T-helper 2 cell treated with Interferon-gamma antibody and Interleukin-4, amounts not matched to agents 100 ng/mL and 5 ng/mL, for 36 hours (primary cell): ENCODE results near the gene LCNL1. TPM values are rescaled to one million over a fixed set of nuclear protein-coding genes. Genes with fewer than 3 reads are reported as not detected.

Source experiments
- intact Hi-C: fragments of 100-400 bp; cut with micrococcal nuclease; formaldehyde crosslinking; loops from one replicate; pipeline ENCODE4 v1.15.1; 2023
- total RNA-seq: library from RNA; stranded (reverse); gene quantifications from 2 replicates; pipeline ENCODE4 v1.2.3, GENCODE V29; 2022

The LCNL1 gene
- total RNA-seq, 1 donor from 2014 or later, result 0.20 TPM

DNA sequence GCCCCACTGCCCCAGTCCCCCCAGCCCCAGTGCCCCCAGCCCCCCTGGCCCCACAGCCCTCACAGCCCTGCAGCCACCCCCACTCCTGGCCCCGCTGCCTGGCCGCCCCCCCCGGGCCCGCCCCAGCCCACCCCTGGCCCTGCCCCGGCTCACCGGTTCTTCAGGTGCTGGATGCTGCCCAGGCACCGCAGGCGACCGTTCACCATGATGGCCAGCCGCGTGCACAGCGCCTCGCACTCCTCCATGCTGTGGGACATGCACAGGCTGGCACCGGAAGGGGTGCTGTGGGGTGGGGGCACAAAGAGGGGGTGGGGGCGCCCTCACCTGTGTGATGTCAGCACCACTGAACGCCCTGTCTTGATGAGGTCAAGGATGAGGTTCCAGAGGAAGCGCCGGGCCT is 26.4 kb downstream of the LCNL1 start:
- intact Hi-C loops, result no loop called here

- intact Hi-C loops, result no loop called here
These were observed 27.3 kb downstream of the LCNL1 start for GRCh38 chr9:137009938-137010732.

DNA sequence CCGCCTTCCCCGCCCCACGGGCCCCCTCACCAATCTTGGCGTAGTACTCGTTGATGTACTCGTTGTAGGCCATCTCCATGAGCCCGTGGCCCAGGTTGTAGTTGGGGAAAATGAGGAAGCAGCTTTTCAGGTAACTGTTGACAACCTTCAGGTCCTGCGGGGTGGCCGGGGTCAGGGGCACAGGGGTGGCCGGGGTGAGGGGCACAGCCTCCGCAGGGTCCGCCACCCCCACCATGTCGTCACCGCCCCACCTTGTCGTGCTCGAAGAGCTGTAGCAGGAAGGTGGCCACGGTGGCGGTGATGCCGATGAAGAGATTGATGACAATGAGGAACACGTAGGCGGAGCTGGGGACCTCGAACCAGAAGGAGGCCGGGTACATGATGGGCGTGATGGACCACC is 28.4 kb downstream of the LCNL1 start:
- intact Hi-C loops, result no loop called here

- intact Hi-C loops, result no loop called here
These were observed 29.3 kb downstream of the LCNL1 start for GRCh38 chr9:137011907-137012675.

GRCh38 chr9:137012694-137013570 is 30.1 kb downstream of the LCNL1 start:
- intact Hi-C loops, result no loop called here

DNA sequence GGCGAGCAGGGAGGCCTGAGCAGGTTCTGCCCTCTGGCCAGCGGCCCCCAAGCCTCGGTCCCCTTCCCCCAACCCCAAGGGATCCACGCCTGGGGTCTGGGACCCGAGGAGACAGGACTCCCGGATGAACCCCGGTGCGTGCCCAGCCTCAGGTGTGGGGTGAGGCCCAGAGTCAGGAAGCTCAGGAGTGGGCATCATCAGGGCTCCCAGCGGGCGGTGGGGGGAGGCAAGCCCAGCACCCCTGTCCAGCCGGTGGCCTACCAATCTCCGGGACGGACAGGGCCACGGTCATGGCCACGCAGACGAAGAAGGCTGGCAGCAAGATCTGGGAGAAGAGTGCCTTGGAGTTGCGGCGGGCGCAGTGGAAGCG is 30.8 kb downstream of the LCNL1 start:
- intact Hi-C loops, result no loop called here

GRCh38 chr9:137014166-137014565 is 31.4 kb downstream of the LCNL1 start:
- intact Hi-C loops, result no loop called here

DNA sequence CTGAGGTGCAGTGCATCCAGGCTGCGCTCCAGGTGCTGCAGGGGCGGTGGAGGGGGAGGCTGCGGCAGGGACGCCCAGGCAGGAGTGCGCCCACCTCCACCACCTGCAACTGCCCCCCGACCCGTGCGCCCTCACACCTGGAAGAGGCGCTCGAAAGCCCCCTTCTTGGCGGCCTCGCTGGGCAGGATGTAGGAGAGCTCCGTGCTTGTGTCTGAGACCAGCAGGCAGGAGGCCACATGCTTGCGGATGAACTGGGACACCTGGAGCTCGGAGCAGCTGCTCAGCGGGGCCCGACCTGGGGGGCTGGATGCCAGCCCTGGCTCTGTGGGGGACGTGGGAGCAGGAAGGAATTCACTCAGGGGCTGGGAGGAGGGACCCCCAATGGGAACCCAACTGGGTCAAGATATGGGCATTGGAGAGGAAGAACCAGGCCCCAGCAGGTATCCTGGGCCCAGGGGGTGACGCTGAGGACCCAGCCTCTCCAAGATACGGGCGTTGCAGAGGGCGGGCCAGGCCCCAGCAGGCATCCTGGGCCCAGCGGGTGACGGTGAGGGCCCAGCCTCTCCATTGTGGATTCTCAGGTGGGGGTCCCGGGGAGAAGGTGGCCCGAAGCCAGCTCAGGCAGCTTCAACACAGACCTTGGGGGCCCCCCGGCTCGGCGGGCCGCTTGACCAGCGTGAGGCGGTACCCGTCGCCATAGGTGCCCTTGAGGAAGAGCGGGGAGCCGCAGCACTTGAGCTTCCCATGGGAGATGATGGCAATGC is 32.2 kb downstream of the LCNL1 start:
- intact Hi-C loops, result no loop called here

DNA sequence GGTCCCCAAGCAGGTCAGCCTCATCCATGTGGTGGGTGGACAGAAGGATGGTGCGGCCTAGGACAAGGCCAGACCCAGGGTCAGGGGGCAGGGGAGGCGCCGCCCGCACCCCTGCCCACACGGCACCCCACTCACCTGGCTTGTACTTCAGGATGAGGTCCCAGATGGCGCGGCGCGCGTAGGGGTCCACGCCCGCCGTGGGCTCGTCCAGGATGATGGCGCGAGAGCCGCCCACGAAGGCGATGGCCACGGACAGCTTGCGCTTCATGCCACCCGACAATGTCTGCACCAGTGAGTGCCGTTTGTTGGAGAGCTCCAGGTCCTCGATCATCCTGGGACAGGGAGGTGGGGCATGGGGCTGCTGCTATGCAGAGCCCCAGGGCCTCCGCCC is 32.7 kb downstream of the LCNL1 start:
- intact Hi-C loops, result no loop called here

DNA sequence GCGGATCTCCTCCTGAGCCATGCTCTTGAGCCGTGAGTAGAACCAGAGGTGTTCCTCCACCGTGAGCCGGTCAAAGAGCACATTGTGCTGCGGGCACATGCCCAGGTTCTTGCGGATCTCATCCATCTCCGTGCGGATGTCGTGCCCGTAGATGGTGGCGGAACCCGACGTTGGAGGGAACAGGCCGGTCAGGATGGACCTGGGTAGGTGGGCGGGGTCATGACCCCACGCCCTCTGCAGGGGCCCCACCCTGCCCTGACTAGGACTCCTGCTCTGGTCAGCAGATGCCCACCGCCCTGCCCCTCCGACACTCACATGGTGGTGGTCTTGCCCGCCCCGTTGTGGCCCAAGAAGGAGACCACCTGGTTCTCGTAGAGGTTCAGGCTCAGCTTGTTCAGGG is 33.2 kb downstream of the LCNL1 start:
- intact Hi-C loops, result no loop called here

DNA sequence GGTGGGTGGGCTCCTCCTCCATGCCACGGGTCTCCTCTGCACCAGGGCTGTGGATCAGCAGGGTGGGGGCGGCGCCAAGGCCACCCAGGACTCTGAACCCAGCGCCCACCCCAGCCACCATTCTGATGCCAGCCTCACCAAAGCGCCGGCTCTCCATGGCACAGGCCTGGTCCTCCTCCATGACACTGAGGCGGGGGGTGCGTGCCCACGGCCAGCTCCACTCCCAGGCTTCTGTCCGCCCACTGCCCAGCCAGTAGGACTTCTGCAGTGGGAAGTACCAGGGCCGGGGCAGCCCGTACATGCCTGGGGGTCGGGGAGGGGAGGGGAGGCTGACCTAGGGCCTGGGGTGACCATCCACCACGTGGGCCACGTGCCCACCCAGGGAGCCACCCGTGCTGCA is 33.6 kb downstream of the LCNL1 start:
- intact Hi-C loops, result no loop called here

- intact Hi-C loops, result no loop called here
These were observed 34.3 kb downstream of the LCNL1 start for GRCh38 chr9:137017071-137017470.

GRCh38 chr9:137017791-137018497 is 35.2 kb downstream of the LCNL1 start:
- intact Hi-C loops, result no loop called here

GRCh38 chr9:137018761-137019559 is 36.2 kb downstream of the LCNL1 start:
- intact Hi-C loops, result no loop called here

- intact Hi-C loops, result no loop called here
These were observed 37.3 kb downstream of the LCNL1 start for GRCh38 chr9:137019891-137020683.

DNA sequence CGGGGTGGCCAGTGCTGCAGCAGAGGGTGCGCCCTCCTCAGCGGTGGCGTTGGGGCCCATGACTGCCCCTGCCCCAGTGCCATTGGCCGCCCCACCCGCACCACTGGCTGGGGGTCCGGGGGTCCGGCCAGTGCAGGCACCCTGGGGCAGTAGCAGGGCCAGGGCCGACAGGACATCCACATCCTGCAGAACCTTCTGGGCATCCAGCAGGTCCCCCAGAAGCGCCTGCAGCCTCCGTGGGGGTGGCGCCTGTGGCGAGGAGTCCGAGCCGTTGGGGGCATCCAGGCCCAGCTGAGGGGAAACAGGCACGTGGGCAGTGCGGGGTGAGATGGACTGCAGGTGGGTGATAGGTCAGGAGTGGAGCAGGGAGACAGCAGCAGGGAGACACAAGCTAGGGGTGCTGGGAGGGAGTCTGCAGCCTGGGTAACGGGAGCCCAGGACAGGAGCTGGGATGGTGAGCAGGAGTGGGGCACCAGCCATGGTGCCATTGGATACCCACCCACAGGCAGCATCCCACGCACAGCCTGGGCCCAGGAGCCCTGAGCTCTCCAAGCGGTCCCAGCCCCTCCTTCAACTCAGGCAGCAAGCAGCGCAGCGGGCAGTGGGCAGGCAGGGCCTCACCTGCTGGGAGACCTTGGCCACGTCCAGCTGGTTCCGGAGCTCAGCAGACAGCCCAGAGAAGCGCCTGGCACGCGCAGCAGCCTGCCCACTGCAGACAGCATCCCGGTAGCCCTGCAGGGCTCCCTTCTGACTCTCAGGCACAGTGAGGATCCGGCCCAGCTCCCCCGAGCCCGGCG is 38.2 kb downstream of the LCNL1 start:
- intact Hi-C loops, result no loop called here

GRCh38 chr9:137021568-137021978 is 38.8 kb downstream of the LCNL1 start:
- intact Hi-C loops, result no loop called here
